Measurements from ENCODE around the gene SLC6A7.

SLC6A7 gene

GRCh38 chr5:150196986-150197385, 7.1 kb downstream of the SLC6A7 start:
- DNase-seq: no peak

GRCh38 chr5:150197476-150197875, 7.6 kb downstream of the SLC6A7 start:
- no peak for DNase-seq

- DNase-seq: no peak
Measured at GRCh38 chr5:150202501-150202900, 12.6 kb downstream of the SLC6A7 start.

- DNase-seq: no peak
Measured at GRCh38 chr5:150203832-150204589, 14.1 kb downstream of the SLC6A7 start.

GRCh38 chr5:150204590-150204960, 14.7 kb downstream of the SLC6A7 start:
- DNase-seq: no peak

GRCh38 chr5:150206098-150206778, 16.4 kb downstream of the SLC6A7 start:
- no peak for DNase-seq

GRCh38 chr5:150206779-150207115, 16.9 kb downstream of the SLC6A7 start:
- no peak for DNase-seq

- DNase-seq: no peak
Measured at GRCh38 chr5:150208187-150209098, 18.6 kb downstream of the SLC6A7 start.

GRCh38 chr5:150209099-150209635, 19.3 kb downstream of the SLC6A7 start:
- no peak for DNase-seq

GRCh38 chr5:150210644-150211043, 20.8 kb downstream of the SLC6A7 start:
- no peak for DNase-seq

- no peak for DNase-seq
Measured at GRCh38 chr5:150211156-150212030, 21.5 kb downstream of the SLC6A7 start.

GRCh38 chr5:150213530-150213929, 23.7 kb downstream of the SLC6A7 start:
- no peak for DNase-seq

- DNase-seq: no peak
Measured at GRCh38 chr5:150214289-150214688, 24.4 kb downstream of the SLC6A7 start.

- DNase-seq: no peak
Measured at GRCh38 chr5:150215979-150216944, 26.4 kb downstream of the SLC6A7 start.

- no peak for DNase-seq
Measured at GRCh38 chr5:150217038-150217437, 27.2 kb downstream of the SLC6A7 start.

- DNase-seq: peak; percentile 9 to 29
Measured at GRCh38 chr5:150217873-150218692, 28.2 kb downstream of the SLC6A7 start.

- DNase-seq: no peak
Measured at GRCh38 chr5:150218693-150219035, 28.8 kb downstream of the SLC6A7 start.

GRCh38 chr5:150219142-150219541, 29.3 kb downstream of the SLC6A7 start:
- DNase-seq: no peak

- DNase-seq: no peak
Measured at GRCh38 chr5:150219861-150220260, 30.0 kb downstream of the SLC6A7 start.

GRCh38 chr5:150221471-150221870, 31.6 kb downstream of the SLC6A7 start:
- DNase-seq: no peak

Measured in NCI-H1930 (cell line).